Fibroblast of lung (primary cell): Measurements from ENCODE around the gene BTBD17.

Source experiments
- CTCF ChIP-seq, 2 donors: IDR thresholded peaks in 1 of 2; conservative IDR thresholded peaks in 1 of 2; 1 replicate in 1 of 2; 2 replicates in 1 of 2; pipeline ENCODE4 v1.5.1; 2011 to 2012; ENCODE audit warnings: low read length in 2 of 2, control low read depth in 1 of 2, inconsistent platforms in 1 of 2, low read depth in 1 of 2, mild to moderate bottlenecking in 1 of 2
- EZH2 ChIP-seq: IDR thresholded peaks from 2 replicates; pipeline ENCODE4 v1.5.1; 2012; ENCODE audit warnings: low read length, control low read depth, mild to moderate bottlenecking; ENCODE audit errors: missing control alignments

GRCh38 chr17:74389937-74390679 is 28.4 kb upstream of the BTBD17 start:
- TF ChIP-seq CTCF (conservative IDR thresholded peaks at IDR 0.05 in 1 of 2, IDR thresholded peaks at IDR 0.05 in 1 of 2; ENCODE audit: low read depth in 1 of 2, low read length in 2 of 2) = no peak
- TF ChIP-seq EZH2 = no peak
